ENCODE measurements around the gene SLC12A8.
A peak's percentile ranks its signal among the peaks of the same experiment; 100 is the strongest.
"Not testable (repeated sequence)": the region's sequence is repeated elsewhere in the genome, so short reads cannot be mapped to it uniquely, and the experiment has no call there.

The SLC12A8 gene

DNA sequence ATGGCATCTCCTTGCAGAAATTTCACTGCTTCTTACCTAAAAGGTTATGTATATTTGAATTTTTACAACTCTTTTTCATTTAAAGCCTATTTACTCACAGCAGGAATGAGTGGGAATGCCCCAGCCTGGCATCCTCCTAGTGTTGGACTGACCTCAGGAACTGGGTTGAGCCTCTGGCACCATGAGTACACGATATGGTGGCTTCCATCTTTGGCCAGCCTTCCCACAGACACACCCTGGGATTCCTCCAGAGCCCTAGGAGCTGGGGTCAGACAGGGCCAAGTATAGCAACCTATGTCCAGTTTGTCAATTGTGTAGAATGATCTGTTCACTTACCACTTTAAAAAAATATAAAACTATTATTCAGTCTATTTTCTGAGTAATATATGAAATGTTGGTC lies 99.6 kb downstream of the SLC12A8 start:
- DNase-seq (ENCODE audit: low read depth) = no peak

- no peak for DNase-seq (ENCODE audit: low read depth)
These were observed 101.6 kb downstream of the SLC12A8 start for GRCh38 chr3:125110876-125111480.

DNA sequence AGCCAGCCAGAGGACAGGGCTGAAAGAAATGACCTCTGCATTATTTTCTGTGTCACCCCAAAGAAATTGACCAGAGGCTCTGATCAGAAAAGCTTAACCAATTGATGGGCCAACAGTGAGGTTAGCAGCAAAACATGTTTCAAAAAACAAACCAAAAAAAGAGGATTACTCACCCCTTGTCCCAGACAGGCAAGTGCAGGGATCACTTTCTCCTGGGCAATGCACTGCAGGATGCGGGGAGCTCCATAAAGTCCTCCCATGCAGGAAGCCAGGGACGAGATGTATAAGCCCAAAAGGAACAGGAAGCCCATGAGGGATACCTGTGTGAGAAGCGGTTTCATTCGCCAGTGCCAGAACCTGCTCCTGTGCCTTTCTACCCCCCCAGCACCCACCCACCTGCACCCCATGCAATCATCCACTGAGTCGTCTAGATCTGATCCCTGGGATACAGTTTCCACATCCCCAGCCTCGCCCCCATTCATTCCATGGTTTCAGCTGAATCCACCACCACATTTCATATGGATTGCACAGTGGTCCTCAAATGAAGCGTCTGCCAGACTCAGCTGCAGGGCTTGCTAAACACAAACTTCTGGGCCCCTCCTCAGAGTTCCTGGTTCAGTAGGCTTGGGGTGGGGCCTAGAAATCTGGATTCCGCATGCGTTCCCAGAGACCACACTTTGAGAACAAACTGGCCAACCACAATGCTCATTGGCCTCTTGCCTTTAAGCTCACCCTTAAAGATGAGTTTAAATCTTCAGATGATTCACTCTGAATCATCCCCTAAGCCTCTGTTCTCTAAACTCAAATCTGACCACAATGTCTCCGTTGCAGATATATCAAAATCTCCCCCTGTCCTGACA lies 102.3 kb downstream of the SLC12A8 start:
- peak; percentile 90 for DNase-seq (ENCODE audit: low read depth)

DNA sequence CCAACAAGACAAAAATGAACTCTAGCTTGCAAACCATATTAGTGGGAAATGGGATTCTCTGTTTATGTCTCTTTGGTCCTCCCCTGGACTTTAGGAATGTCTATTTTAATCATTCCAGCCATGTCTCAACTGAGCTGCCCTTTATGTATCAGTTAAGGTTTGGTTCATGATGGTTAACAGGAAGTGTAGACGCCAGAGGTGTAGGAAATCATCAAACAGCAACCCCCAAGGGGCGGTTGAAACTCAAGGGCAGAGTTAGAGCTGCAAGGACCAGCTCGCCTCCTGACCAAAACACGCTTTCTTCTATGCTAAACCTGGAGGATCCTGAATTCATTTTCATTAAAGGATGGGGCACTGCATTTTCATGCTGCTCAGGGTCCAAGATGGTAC lies 103.0 kb downstream of the SLC12A8 start:
- no peak for DNase-seq (ENCODE audit: low read depth)

DNA sequence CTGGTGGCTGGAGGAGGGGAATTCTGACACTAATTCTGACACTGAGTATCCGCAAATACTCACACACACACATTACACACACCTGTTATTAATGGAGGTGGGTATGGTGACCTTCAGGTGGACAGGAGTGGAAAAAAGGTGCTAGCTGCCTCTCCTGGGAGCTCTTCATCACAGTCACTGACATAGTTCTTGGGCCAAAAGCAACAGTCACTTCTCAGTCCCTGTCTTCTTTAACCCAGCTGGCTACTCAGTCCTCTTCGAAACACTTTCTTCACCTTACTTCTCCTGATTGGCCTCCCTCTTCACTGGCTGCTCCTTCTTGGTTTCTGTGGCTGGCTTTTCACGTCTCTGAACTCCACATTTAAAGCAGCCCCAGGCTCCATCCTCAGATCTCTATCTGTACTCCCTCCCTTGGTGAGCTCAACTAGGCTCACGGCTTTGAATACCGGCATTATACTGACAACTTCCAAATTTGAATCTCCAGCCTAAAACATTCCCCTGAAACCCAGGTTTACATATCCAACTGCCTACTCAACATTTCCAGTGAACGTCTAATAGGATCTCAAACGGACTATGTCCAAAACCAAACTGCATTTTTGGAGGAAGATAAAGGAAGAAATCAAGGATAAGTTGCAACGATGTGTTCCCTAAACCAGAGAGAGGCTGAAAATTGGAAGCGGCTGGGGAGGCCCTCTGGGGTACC lies 103.6 kb downstream of the SLC12A8 start:
- DNase-seq (ENCODE audit: low read depth) = no peak

DNA sequence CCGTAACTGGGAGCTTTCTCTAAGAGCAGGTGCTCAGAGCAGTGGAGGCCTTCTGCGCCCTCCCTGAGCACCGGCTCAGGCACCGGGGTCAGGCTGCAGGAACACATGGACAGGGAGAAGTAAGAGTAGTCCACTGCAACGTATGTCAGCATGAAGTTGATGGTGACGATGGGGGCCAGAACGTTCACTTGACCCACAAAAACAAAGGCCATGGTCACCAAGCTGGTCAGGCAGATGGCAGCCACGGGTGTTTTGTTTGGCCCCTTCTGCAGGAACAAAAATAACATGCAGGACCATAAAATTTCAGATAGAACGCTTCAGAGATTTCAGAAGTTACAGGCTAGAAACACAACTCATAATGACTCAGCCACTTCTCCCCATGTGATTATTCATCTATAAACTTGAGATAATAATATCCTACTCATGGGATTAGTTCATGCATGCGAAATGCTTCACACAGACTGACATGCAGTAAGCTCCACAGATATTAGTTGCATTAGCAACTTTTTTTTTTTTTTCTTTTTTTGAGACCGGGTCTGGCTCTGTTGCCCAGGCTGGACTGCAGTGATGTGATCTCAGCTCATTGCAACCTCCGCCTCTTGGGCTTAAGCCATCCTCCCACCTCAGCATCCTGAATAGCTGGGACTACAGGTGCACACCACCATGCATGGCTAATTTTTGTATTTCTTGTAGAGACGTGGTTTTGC lies 104.5 kb downstream of the SLC12A8 start:
- DNase-seq (ENCODE audit: low read depth) = peak; percentile 89

- no peak for DNase-seq (ENCODE audit: low read depth)
These were observed 105.2 kb downstream of the SLC12A8 start for GRCh38 chr3:125107363-125107762.

GRCh38 chr3:125105116-125105515 lies 107.4 kb downstream of the SLC12A8 start:
- DNase-seq (ENCODE audit: low read depth) = no peak

DNA sequence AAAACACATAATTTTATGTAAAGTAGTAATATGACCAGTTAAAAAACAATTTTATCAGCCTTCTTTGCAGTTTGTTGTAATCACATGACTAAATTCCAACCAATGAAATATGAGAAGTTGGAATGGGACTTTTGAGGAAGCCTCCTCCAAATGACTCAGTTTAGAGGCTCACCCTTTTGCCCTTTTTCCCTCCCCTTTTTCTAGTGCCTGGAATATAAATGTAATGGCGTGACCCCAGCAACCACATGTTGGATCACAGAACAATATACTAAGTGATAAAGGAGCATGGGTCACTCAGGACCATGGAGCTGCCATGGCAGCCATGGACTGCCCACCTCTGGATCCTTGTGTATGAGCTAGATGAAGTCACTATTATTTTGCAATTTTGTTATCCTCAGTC lies 107.9 kb downstream of the SLC12A8 start:
- DNase-seq (ENCODE audit: low read depth) = no peak

DNA sequence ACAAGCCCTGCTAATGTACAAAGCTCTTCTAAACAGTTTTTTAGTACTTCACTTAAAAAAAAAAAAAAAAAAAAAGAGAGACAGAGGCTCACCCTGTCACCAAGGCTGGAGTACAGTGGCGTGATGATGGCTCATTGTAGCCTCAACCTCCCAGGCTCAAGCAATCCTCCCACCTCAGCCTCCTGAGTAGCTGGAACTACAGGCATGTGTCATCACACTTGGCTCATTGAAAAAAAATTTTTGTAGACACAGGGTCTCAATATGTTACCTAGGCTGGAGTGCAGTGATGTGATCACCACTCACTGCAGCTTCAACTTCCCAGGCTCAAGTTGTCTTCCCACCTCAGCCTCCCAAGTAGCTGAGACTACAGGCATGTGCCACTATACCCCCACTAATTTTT lies 109.1 kb downstream of the SLC12A8 start:
- DNase-seq (ENCODE audit: low read depth) = no peak

DNA sequence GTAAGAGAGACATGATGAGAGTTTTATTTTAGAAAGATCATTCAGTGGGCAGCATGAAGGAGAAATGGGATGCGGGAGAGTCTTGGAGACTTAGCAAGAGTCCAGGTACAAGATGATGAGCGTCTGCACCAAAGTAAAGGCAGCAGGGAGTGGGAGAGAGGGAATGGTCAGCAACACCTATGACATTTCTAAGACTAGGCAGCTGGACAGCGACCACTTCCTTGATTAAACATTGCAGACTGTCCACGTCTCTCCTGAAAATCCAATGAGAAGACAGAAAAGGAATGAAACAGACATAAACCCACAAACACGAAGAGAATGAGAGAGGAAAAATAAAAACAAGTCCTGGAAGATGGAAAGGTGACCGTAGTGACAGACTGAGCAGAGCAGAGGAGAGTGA lies 110.1 kb downstream of the SLC12A8 start:
- DNase-seq (ENCODE audit: low read depth) = no peak

- DNase-seq (ENCODE audit: low read depth) = no peak
These were observed 113.8 kb downstream of the SLC12A8 start for GRCh38 chr3:125098611-125099291.

- DNase-seq (ENCODE audit: low read depth) = no peak
These were observed 121.9 kb downstream of the SLC12A8 start for GRCh38 chr3:125090649-125091048.

- DNase-seq (ENCODE audit: low read depth) = peak; percentile 73
These were observed 124.7 kb downstream of the SLC12A8 start for GRCh38 chr3:125087768-125088391.

DNA sequence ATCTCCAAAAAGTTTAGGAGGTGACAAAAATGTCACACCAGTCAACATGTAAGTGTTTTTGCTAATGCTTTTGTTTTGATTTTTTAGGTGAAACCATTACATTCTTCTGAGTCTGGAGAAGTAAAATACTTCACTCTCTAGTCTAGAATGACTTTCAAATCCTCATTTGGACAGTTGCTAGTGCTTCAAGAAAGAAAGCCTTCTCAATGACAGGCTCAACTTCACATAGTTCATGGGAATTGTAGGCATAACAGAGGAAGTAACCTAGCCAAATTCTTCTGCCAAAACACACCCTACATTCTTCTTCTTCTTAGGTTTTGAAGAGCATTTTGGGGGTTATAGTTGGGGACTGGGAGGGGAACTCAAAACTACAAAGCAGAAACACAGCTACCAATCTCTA lies 127.4 kb downstream of the SLC12A8 start:
- no peak for DNase-seq (ENCODE audit: low read depth)

- no peak for DNase-seq (ENCODE audit: low read depth)
These were observed 128.8 kb downstream of the SLC12A8 start for GRCh38 chr3:125083776-125084175.

DNA sequence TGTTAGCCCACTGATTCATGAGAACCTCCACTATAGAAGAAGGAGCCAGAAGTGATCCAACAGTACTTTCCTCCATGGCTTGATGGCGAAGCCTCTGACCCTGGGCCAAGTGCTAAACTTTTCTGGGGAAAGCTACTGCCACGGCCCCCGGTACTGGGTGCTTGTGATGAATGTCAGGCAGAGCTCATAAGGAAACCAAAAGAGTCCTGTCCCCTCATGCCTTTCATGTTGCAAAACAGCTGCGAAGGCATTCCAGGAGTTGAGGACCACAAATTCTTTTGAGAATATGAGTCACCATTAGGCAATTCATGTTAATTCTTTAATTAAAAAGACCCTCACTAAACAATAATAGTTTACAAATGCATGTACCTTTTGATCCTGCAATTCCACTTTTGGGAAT lies 130.2 kb downstream of the SLC12A8 start:
- not testable (repeated sequence) for DNase-seq (ENCODE audit: low read depth)

DNA sequence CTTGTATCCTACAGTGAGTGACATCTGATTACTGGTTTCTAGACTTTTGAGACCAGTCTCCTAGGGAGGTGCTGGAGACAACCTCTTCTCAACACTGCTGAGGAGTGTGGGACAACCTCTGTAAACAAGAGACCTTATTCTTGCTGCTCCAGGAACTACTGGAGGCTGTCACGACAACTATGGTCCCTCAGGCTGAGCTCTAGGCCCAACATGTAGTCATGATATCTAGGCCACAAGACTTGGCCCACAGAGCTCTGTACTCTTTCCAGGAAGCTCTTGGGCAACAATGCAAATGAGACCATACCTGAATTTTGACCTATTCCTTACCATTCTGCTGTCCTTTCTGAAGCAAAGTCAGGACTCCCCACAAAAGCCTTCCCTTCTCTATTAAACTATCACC lies 132.5 kb downstream of the SLC12A8 start:
- no peak for DNase-seq (ENCODE audit: low read depth)

- no peak for DNase-seq (ENCODE audit: low read depth)
These were observed 132.9 kb downstream of the SLC12A8 start for GRCh38 chr3:125079675-125080045.

- no peak for DNase-seq (ENCODE audit: low read depth)
These were observed 133.4 kb downstream of the SLC12A8 start for GRCh38 chr3:125078951-125079674.

DNA sequence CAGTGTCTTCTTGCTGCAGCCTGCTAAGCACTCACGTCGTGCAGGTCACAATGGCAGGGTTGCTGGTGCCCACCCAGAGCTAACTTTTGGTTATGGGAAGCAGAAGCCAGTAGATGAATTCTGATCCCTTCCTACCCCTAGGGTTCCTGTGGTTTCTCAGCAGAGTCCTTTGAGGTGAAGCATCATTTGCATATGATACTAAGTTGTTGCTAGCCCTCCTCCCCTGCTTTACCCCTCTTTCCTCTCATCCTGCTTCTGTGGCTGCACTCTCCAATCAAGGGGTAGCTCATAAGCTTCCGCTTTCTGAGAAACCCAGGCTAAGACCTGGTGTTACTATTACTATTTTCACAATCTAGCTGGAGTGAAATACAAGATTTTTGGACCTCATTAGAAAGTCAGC lies 134.7 kb downstream of the SLC12A8 start:
- DNase-seq (ENCODE audit: low read depth) = no peak
